ENCODE results near the gene STMN1. TPM values are rescaled to one million over a fixed set of nuclear protein-coding genes. Genes with fewer than 3 reads are reported as not detected.

The STMN1 gene
- total RNA-seq, 1 experiment from 2014 or later: 933 TPM

DNA sequence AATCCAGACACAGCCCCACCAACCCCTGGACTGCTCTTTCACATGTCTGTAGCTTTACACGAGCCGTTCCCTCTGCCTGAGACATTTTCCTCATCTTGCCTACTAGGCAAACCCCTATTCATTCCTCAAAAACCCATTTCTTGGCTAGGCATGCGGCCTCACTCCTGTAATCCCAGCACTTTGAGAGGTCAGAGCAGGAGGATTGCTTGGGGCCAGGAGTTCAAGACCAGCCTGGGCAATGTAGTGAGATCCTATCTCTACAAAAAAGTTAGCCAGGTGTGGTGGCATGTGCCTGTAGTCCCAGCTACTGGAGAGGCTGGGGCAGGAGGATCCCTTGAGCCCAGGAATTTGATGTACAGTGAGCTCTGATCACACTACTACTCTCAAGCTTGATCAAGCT is 41.8 kb downstream of the STMN1 start:
- H3K4me1 ChIP-seq (ENCODE audit: insufficient read depth, low read length, poor library complexity, severe bottlenecking): peaks cover 7% of the 10 kb centered on the region
- H3K9me3 ChIP-seq (ENCODE audit: low read depth, low read length, poor library complexity, severe bottlenecking): no peaks in the 10 kb centered on the region
- no peak for DNase-seq (ENCODE audit: low spot score)
- intact Hi-C loops (cut with micrococcal nuclease; ENCODE audit: unreplicated experiment): no loop called here
- TF ChIP-seq EZH2 (IDR thresholded peaks at IDR 0.05; ENCODE audit: borderline replicate concordance, low read depth, low read length, poor library complexity, severe bottlenecking) (no peak), CTCF (conservative IDR thresholded peaks at IDR 0.05; ENCODE audit: low read depth, low read length) (no peak)
- POLR2A ChIA-PET (ENCODE audit: low non-redundant PET): interaction anchor here (0.6 kb wide), 1 partner anchor 1441 kb away, joined by 6 read pairs; no protein-coding TSS in a partner anchor
- BruUV-seq (replicated peaks): no TSS peak
- H3K27ac ChIP-seq (ENCODE audit: low read depth, low read length, poor library complexity, severe bottlenecking): no peak overlapping the region
- no peak overlapping the region for H3K4me3 ChIP-seq (ENCODE audit: low read depth, low read length, poor library complexity, severe bottlenecking)
- H3K36me3 ChIP-seq (ENCODE audit: insufficient read depth, low read length, poor library complexity, severe bottlenecking): no peaks in the 10 kb centered on the region
- CTCF ChIA-PET: no interaction called here
- no peaks in the 10 kb centered on the region for H3K27me3 ChIP-seq (replicated peaks; ENCODE audit: insufficient read depth, low read depth, low read length, poor library complexity)

- CTCF ChIA-PET: no interaction called here
- intact Hi-C loops (cut with micrococcal nuclease; ENCODE audit: unreplicated experiment): no loop called here
- Histone ChIP-seq H3K27ac (ENCODE audit: low read depth, low read length, poor library complexity, severe bottlenecking) (no peak overlapping the region), H3K4me1 (ENCODE audit: insufficient read depth, low read length, poor library complexity, severe bottlenecking) (peaks cover 7% of the 10 kb centered on the region), H3K27me3 (replicated peaks; ENCODE audit: insufficient read depth, low read depth, low read length, poor library complexity) (no peaks in the 10 kb centered on the region), H3K4me3 (ENCODE audit: low read depth, low read length, poor library complexity, severe bottlenecking) (no peak overlapping the region), H3K36me3 (ENCODE audit: insufficient read depth, low read length, poor library complexity, severe bottlenecking) (no peaks in the 10 kb centered on the region), H3K9me3 (ENCODE audit: low read depth, low read length, poor library complexity, severe bottlenecking) (no peaks in the 10 kb centered on the region)
- no TSS peak for BruUV-seq (replicated peaks)
- TF ChIP-seq EZH2 (IDR thresholded peaks at IDR 0.05; ENCODE audit: borderline replicate concordance, low read depth, low read length, poor library complexity, severe bottlenecking) (no peak), CTCF (conservative IDR thresholded peaks at IDR 0.05; ENCODE audit: low read depth, low read length) (no peak)
- POLR2A ChIA-PET (ENCODE audit: low non-redundant PET): no interaction called here
- DNase-seq (ENCODE audit: low spot score): no peak
Measured at GRCh38 chr1:25863486-25864262, 42.5 kb downstream of the STMN1 start.

DNA sequence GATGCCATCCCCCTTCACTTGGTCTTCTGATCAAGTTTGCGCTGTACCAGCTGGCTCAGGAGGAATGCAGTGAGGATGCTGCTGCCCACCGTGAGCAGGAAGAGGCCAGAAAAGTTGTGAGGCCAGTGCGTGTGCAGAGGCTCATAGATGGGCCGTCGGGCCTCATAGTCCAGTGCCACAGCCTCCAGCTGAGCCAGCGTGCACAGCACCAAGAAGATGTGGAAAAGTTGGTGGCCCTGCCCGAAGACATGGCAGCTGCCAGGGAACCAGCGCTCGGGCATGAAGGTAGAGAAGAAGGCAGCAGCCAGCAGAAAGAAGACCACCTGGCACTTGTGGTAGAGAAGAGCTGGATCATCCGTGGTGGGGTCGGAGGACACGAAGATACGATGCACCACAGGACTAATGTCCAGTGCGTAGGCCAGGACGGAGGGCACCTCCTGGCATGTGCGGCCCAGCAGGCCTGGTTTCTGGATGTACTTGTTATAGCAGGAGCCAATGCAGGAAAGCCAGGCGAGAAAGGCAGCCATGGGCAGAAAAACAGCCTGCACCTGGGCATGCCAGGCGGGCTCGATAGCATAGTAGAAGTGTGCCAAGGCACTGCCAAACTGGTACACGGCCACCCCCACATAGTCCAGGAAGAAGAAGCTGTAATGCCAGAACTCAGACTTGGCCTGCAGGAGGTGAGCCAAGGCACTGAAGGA is 43.3 kb downstream of the STMN1 start:
- POLR2A ChIA-PET (ENCODE audit: low non-redundant PET): no interaction called here
- no TSS peak for BruUV-seq (replicated peaks)
- CTCF ChIA-PET: interaction anchor here (0.6 kb wide), 1 partner anchor 15 kb away, joined by 5 read pairs; no protein-coding TSS in a partner anchor
- peaks cover 7% of the 10 kb centered on the region for H3K4me1 ChIP-seq (ENCODE audit: insufficient read depth, low read length, poor library complexity, severe bottlenecking)
- no peak for TF ChIP-seq EZH2 (IDR thresholded peaks at IDR 0.05; ENCODE audit: borderline replicate concordance, low read depth, low read length, poor library complexity, severe bottlenecking)
- TF ChIP-seq CTCF (conservative IDR thresholded peaks at IDR 0.05; ENCODE audit: low read depth, low read length): no peak
- intact Hi-C loops (cut with micrococcal nuclease; ENCODE audit: unreplicated experiment): no loop called here
- H3K27ac ChIP-seq (ENCODE audit: low read depth, low read length, poor library complexity, severe bottlenecking): no peak overlapping the region
- H3K9me3 ChIP-seq (ENCODE audit: low read depth, low read length, poor library complexity, severe bottlenecking): no peaks in the 10 kb centered on the region
- H3K27me3 ChIP-seq (replicated peaks; ENCODE audit: insufficient read depth, low read depth, low read length, poor library complexity): no peaks in the 10 kb centered on the region
- H3K36me3 ChIP-seq (ENCODE audit: insufficient read depth, low read length, poor library complexity, severe bottlenecking): no peaks in the 10 kb centered on the region
- no peak for DNase-seq (ENCODE audit: low spot score)
- no peak overlapping the region for H3K4me3 ChIP-seq (ENCODE audit: low read depth, low read length, poor library complexity, severe bottlenecking)
